K562 treated with DMSO at 1 percent for 48 hours (cell line): ENCODE results near the gene ZMAT2. TPM values are rescaled to one million over a fixed set of nuclear protein-coding genes. Genes with fewer than 3 reads are reported as not detected.

Experiments used
- total RNA-seq: library from RNA; unstranded; fragments of 300-600 nt; gene quantifications from 2 replicates; pipeline ENCODE4 v1.2.3, GENCODE V29; 2022; ENCODE audit warnings: low replicate concordance; ENCODE audit errors: extremely low read depth

Gene ZMAT2, protein sequence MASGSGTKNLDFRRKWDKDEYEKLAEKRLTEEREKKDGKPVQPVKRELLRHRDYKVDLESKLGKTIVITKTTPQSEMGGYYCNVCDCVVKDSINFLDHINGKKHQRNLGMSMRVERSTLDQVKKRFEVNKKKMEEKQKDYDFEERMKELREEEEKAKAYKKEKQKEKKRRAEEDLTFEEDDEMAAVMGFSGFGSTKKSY
- total RNA-seq = not detected in 2 replicates

DNA sequence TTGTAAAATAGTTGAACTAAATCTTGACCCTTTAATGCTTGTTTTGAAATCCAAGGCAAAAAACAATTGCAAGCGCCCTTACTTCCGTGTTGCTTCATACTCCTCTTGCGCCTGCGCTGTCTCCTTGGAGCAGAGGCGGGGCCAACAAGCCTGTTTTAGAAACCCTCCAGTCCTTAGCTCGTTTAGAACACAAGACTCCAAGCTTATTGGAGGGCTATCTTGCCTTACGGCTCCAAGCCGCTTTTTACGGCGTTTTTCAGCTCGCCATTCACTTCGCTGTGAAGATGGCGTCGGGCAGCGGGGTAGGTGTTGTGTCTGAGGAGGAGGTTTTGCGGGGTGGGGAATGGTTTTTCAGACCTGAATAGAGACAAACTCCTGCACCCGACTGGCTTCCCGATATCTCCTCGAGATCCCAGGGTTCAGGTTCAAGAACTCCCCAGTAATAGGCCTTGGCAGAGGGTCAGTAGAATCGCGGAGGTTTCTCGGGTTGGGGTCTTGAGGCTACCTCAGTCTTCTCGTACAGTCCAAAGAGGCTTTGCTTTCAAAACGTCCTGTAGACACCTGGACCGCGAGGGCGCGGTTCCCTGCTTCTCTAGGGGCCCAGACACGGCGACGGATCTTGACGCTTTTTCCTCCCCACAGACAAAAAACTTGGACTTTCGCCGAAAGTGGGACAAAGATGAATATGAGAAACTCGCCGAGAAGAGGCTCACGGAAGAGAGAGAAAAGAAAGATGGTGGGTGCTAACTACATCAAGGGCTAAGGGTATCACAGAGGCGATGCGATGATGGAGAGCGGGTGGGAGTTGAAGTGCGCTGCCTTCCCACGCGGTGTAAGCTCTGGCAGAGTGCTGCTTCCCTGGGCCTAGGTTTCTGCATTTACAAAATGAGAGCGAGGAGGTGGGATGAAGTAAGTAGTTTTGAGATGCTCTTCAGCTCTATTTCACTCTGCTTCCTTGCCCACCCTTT is at the start of gene ZMAT2:
TSS of gene ZMAT2 (plus strand) at position 271 of the 968 bp plus-strand sequence. CDS start at position 285, 14 bp downstream.

DNA sequence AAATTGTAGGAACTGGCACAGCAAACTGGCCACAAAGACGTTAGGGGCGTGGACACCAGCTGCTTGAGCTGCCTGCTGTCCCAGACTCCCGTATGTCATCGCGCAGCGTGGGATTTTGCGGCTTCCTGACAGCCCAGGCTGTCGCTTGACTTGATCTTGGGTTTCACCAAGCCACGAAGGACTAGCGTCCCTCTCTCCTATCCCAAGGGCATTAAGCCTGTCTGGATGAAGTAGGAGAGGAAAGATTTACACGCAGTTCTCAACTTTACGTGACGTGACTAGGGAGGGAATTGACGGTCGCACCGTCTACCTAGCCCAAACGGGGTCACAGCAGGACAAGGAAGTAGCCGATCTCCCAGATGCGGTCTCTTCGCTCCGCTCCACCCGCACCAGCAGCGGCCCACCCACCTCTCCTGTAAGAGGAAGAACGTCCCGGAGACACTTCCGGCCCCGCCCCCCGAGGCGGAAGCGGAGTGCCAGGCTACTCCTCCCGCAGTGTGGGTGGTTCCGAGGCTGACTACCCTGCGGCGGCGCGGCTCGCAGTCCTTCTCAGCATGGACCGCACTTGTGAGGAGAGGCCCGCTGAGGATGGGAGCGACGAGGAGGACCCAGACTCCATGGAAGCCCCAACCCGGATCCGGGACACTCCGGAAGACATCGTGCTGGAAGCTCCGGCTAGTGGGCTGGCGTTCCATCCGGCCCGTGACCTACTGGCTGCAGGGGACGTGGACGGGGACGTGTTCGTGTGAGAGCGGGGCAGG is 35.7 kb upstream of the ZMAT2 start, which contains the start of gene WDR55:
TSS of gene WDR55 (plus strand) at position 546 of the 761 bp plus-strand sequence. CDS start at position 555, 9 bp downstream.

DNA sequence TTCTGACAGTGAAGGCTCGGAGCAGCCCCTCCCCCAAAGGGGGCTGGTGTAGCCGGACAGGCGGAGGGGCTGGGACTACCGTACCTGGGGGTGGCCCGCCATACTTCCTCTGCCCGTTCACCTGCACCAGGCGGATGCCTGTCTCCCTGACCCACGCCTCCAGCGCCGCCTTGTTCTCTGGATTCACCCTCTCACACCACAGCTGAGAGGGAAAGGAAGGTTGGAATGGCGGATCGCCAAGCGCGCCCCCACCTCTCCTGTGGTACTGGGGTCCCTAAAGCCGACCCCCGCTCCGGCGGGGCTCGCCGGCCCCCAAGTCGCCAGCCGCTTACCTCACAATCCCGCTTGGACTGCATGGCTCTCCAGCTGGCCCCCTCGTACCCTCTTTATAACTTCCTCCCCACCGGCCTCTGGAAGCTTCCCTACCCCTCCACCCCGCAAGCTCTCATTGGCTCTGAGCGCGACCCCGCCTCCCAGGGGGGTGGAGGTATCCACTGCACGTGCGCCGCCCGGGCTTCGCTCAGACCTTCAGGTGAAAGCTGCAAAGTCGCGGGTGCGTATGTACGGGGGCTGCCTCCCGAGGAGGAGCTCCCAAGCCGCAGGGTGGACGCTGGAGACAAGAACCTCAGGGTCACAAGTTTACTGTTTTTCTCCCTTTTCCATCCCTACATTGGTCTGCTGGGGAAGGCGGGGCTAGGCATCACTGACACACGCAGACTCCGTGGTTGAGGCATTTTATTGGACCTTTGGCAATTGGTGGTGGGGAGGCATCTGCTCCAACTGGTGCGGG is 26.9 kb upstream of the ZMAT2 start, which contains the start of gene DND1:
TSS of gene DND1 (minus strand) at position 390 of the 790 bp plus-strand sequence. CDS start at position 356, 34 bp downstream.

DNA sequence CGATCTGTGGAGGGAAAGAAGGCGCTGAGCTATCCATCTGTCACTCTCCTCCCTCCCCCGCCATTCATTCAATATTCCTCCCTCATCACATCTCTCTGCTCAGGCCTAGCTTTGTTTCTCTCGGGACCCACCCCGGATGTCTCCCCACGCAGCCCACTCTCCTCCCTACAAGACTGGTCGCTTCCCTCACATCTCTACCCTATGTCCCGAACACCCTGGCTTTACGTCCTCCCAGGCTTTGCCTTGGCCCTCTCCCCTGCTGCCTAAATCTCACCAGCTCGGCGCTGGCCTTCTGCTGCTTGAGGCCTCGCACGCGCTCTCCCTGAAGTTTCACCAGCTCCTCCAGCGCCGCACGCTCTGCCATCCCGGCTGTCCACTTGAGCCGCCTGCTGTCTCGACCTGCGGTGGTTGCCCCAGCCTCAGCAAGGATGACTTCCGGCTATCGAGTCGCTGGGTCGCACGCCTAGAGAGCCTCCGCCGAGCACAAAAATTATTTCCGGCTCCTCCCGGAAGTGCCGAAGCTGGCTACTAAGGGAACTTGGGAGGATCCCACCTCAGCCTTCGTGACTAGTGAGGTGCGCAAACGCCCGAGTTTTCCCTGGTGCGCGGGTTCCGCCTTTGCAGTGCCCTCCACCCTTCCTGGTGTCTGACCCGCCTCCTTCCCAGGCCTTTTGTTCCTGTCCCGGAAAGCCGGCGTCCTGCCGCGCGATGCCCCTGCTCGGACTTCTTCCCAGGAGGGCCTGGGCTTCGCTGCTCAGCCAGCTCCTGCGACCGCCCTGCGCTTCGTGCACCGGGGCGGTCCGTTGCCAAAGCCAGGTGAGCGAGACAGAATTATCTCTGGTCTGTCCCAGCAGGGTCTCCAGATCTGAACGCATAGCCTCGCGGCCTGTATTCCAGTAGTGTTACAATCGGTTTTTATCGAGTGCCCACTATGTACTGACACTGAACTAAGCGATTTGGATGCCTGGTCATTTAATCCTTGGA is 9.0 kb upstream of the ZMAT2 start, which contains the start of the genes HARS1 and HARS2:
TSS of gene HARS1 (minus strand) at position 430 of the 984 bp plus-strand sequence. CDS start at position 364, 66 bp downstream.
TSS of gene HARS2 (plus strand) at position 515 of the 984 bp plus-strand sequence. CDS start at position 709, 194 bp downstream.

Other genes starting within 250 kb of the ZMAT2 start
- not detected in 2 replicates for gene EIF4EBP3, start 152.8 kb upstream of the ZMAT2 start, total RNA-seq
- not detected in 2 replicates for gene SRA1, start 143.0 kb upstream of the ZMAT2 start, total RNA-seq
- not detected in 2 replicates for gene APBB3, start 135.8 kb upstream of the ZMAT2 start, total RNA-seq
- gene SLC35A4, start 135.6 kb upstream of the ZMAT2 start, total RNA-seq = not detected in 2 replicates
- not detected in 2 replicates for gene CD14, start 67.3 kb upstream of the ZMAT2 start, total RNA-seq
- not detected in 2 replicates for gene TMCO6, start 61.0 kb upstream of the ZMAT2 start, total RNA-seq
- not detected in 2 replicates for gene NDUFA2, start 52.8 kb upstream of the ZMAT2 start, total RNA-seq
- gene IK, start 52.6 kb upstream of the ZMAT2 start, total RNA-seq = not detected in 2 replicates
- not detected in 2 replicates for gene WDR55, start 35.5 kb upstream of the ZMAT2 start, total RNA-seq
- gene DND1, start 26.9 kb upstream of the ZMAT2 start, total RNA-seq = not detected in 2 replicates
- gene HARS1, start 9.1 kb upstream of the ZMAT2 start, total RNA-seq = not detected in 2 replicates
- not detected in 2 replicates for gene HARS2, start 9.0 kb upstream of the ZMAT2 start, total RNA-seq
- gene PCDHA1, start 85.7 kb downstream of the ZMAT2 start, total RNA-seq = not detected in 2 replicates
- not detected in 2 replicates for gene PCDHA2, start 94.4 kb downstream of the ZMAT2 start, total RNA-seq
- gene PCDHA3, start 100.6 kb downstream of the ZMAT2 start, total RNA-seq = not detected in 2 replicates
- not detected in 2 replicates for gene PCDHA4, start 106.6 kb downstream of the ZMAT2 start, total RNA-seq
- gene PCDHA5, start 121.2 kb downstream of the ZMAT2 start, total RNA-seq = not detected in 2 replicates
- not detected in 2 replicates for gene PCDHA6, start 127.5 kb downstream of the ZMAT2 start, total RNA-seq
- gene PCDHA7, start 133.8 kb downstream of the ZMAT2 start, total RNA-seq = not detected in 2 replicates
- not detected in 2 replicates for gene PCDHA8, start 140.7 kb downstream of the ZMAT2 start, total RNA-seq
- gene PCDHA9, start 147.9 kb downstream of the ZMAT2 start, total RNA-seq = not detected in 2 replicates
- gene PCDHA10, start 155.4 kb downstream of the ZMAT2 start, total RNA-seq = not detected in 2 replicates
- not detected in 2 replicates for gene PCDHA11, start 168.5 kb downstream of the ZMAT2 start, total RNA-seq
- gene PCDHA12, start 174.9 kb downstream of the ZMAT2 start, total RNA-seq = not detected in 2 replicates
- gene PCDHA13, start 181.7 kb downstream of the ZMAT2 start, total RNA-seq = not detected in 2 replicates
- not detected in 2 replicates for gene PCDHAC1, start 225.9 kb downstream of the ZMAT2 start, total RNA-seq